Measurements from ENCODE around the gene BMERB1. TPM values are rescaled to one million over a fixed set of nuclear protein-coding genes. Genes with fewer than 3 reads are reported as not detected.

The BMERB1 gene
- total RNA-seq, 1 donor from 2014 or later: 55.0 TPM

- intact Hi-C loops (cut with micrococcal nuclease): no loop called here
- ATAC-seq (peak; percentile 17), DNase-seq (no peak)
Observed at GRCh38 chr16:15616012-15616411, 181.6 kb downstream of the BMERB1 start.

DNA sequence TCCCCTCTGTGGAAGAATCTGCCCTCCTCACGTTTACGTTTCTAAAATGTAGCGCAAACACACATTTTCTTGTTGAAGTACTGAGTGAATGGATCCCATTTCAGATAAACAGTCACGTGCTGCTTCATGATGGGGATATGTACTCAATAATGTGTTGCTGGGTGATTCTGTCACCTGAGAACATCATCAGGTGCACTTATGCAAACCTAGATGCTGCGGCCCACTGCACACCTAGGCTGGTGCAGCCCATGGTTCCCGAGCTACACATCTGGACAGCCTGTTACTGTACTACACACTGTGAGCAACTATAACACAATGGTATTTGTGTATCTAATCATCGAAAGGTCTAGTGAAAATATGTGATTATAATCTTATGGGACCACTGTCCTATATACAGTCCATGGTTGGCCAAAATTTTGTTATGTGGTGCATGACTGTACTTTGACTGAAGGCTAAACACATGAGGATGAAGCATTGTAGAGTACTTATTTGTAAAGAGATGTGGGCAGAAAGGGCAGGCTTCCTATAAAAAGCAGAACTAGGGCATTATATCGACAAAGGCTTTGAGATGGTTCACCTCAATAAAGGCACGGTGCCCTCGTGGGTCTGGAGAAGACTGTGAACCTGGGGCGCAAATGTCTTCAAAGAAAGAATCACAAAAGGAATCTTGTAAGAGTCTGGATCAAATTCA, 182.2 kb downstream of the BMERB1 start:
- intact Hi-C loops (cut with micrococcal nuclease): no loop called here
- DNase-seq (no peak), ATAC-seq (no peak)

DNA sequence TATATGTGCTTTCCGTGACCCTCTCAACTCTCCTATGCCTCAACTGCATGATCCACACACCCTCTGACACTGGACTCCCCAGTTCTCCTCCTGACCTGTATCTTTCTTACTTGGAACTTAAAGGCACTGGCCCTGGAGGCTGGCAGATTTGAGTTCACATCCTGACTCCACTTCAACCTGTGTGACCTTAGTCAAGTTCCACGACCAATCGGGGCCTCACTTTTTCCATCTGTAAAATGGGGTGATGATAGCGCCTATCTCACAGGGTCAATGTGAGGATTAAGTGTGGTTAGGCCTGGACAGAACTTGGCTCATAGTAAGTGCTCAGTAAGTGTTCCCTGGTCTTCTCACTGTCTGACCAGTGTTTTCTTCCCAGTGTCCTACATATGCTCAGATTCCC, 183.5 kb downstream of the BMERB1 start:
- ATAC-seq: no peak
- intact Hi-C loops (cut with micrococcal nuclease): no loop called here

GRCh38 chr16:15618392-15618791, 184.0 kb downstream of the BMERB1 start:
- DNase-seq: no peak
- ATAC-seq: peak; percentile 7
- intact Hi-C loops (cut with micrococcal nuclease): no loop called here

More for the DNA sequence above, 183.5 kb downstream of the BMERB1 start:
- no peak for DNase-seq

- DNase-seq (no peak), ATAC-seq (no peak)
- intact Hi-C loops (cut with micrococcal nuclease): no loop called here
Observed at GRCh38 chr16:15620611-15621195, 186.3 kb downstream of the BMERB1 start.

DNA sequence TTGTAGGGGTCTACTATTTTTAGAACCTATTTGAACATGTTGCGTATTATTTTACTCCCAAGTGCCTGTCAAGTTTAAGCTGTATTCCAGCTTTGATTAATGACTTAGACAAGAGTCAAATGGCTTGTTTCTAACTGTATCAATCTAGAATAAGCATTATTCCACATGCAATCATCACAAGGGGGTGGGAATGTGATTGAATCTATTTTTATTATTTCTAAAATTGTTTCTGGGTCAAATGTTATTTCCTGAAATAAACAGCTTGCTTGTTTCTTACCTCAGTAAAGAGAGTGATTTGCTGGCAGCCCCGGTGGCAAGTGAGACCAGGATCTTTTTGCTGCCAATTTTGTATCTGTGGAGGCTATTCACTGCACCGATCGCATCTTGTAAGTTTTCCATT, 187.1 kb downstream of the BMERB1 start:
- ATAC-seq: peak; percentile 69
- DNase-seq: no peak
- intact Hi-C loops (cut with micrococcal nuclease): no loop called here

DNA sequence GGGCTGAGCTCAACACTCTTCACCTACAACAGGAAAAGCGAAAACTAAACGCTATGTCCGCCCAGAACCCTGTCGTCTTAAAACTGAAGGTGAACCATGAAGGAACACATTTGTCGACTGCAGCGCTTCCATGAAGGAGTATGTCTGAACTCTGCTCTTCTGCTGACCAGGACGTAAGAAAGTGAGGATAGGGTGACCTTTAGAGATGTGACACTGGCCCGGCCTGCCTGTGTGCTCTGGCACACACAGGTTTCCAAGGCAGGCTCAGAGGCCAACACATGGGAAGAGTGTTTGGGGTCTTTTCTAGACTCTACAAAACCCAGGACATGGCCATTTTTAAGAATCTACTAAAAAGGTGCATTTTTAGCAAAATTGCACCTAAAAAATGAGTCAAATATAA, 187.5 kb downstream of the BMERB1 start:
- ATAC-seq (peak; percentile 73), DNase-seq (no peak)
- intact Hi-C loops (cut with micrococcal nuclease): no loop called here

DNA sequence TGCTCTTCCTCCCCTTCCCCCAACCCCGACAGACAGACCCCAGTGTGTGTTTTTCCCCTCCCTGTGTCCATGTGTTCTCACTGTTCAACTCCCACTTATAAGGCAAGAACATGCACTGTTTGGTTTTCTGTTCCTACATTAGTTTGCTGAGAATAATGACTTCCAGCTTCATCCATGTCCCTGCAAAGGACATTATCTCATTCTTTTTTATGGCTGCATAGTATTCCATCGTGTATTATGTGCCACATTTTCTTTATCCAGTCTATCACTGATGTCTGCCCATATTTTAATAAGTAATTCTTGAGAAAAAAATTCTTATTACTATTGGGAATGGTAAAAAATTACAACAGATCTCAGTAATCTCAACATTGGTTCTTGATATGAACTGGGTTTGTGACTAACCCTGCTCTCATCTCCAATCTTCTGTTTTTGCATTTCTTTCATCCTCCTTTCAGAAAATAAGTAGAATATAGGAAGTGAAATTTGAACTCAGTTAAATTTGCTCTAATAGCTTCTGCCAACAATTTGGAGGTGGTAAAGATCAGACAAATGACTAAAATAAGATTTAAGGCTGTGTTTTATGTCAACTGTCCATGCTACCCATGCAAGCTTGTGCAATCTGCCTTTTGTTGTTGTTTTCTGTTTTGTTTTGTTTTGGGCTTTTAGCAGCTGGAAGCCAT, 197.5 kb downstream of the BMERB1 start:
- DNase-seq (no peak), ATAC-seq (no peak)
- intact Hi-C loops (cut with micrococcal nuclease): no loop called here

DNA sequence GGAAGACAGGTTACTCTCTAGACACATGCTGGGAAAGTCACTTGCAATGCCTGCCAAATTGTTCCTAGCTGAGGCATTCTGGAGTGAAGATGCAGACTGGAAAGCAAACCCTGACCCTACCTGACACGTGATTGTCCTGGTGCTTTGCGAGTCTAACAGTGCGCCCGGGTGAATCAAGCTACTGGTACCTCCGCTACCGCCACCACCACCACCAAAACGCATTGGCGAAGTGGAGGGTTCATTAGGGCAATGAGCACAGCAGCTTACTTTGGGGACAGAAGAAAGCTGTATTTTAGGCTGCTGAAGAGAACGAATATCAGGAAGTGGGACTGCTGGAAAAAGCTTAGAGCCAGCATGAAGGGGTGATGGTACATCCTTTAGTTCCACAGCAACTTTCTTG, 201.5 kb downstream of the BMERB1 start:
- intact Hi-C loops (cut with micrococcal nuclease): no loop called here
- no peak for ATAC-seq
- no peak for DNase-seq

DNA sequence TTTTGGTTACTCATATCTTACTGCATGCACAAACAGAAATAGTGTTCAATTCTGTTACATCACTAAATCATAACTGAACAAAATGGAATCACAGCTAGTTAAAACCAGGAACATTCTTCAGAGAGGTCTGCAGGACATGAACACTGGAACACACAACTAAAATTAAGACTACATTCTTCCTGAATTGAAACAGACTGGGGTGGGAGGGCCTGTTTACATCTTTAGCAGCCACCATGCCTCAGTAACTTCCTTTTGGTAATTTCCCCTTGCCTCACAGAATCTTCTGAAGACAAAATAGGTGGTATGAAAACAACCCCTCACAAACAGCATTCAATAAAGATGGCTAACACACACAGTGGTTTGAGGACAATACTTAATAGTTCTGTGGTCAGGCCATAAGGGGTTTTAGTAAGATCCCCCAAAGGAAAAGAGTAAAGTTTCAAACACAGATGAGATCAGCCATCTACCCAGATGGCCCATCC, 202.0 kb downstream of the BMERB1 start:
- intact Hi-C loops (cut with micrococcal nuclease): no loop called here
- no peak for DNase-seq
- ATAC-seq: no peak

Other genes with a start within 250 kb of the BMERB1 start
- 9.9 TPM for gene NPIPA5, start 56.3 kb upstream of the BMERB1 start, total RNA-seq
- 5.3 TPM for gene MPV17L, start 38.8 kb upstream of the BMERB1 start, total RNA-seq
- 53.6 TPM for gene MARF1, start 208.6 kb downstream of the BMERB1 start, total RNA-seq
- 17.2 TPM for gene NDE1, start 215.7 kb downstream of the BMERB1 start, total RNA-seq

Data from left ventricle myocardium superior (tissue), 1 donor.